C4-2B (cell line): ENCODE measurements around the gene PNMA6E.

Experiments used
- ZFX ChIP-seq: fragments of 450-650 bp; IDR thresholded peaks from 2 replicates; pipeline ENCODE4 v1.6.1; 2017
- TF ChIP-seq, protein P1 (sequence below): fragments of 450-650 bp; conservative IDR thresholded peaks from 2 replicates; pipeline ENCODE4 v1.5.1; 2017; ENCODE audit warnings: mild to moderate bottlenecking

DNA sequence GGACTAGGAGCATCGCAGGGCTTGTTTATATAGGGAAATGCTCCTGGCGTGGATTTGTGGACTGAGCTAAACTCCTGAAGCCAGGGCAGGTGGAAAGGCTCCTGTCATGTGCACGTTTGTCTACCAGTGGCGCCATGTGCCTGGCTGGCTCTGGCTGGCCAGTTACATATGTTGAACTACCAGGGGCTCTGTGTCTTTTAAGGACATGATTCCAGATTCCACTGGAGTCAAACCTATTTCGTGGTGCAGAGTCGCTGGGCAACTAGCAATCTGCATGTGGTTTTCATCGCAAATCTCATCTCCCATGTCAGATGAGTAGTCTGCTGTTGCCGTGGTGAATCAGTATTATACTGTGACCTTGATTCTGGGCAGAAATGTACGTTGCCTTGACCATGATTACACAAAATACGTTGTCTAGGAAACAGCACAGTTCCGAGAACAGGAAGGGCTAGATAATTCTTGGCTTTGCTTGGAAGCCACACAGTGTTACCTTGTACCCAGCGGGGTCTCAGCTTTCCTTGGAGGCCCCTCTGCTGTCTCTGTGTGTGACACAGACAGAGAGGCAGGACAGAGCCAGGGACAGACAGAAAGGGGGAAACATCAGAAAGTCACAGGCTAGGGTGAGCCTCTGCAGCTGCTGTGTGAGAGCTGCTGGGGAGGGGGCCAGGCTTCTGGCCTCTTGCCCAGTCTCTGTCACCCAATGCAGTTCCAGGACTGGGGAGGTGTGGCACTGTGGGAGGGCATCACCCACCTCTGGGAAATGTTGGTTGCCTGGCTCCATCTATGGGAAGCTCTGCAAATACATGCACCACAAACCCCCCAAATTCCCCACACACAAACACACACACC is 19.2 kb downstream of the PNMA6E start:
- TF ChIP-seq, protein P1, sequence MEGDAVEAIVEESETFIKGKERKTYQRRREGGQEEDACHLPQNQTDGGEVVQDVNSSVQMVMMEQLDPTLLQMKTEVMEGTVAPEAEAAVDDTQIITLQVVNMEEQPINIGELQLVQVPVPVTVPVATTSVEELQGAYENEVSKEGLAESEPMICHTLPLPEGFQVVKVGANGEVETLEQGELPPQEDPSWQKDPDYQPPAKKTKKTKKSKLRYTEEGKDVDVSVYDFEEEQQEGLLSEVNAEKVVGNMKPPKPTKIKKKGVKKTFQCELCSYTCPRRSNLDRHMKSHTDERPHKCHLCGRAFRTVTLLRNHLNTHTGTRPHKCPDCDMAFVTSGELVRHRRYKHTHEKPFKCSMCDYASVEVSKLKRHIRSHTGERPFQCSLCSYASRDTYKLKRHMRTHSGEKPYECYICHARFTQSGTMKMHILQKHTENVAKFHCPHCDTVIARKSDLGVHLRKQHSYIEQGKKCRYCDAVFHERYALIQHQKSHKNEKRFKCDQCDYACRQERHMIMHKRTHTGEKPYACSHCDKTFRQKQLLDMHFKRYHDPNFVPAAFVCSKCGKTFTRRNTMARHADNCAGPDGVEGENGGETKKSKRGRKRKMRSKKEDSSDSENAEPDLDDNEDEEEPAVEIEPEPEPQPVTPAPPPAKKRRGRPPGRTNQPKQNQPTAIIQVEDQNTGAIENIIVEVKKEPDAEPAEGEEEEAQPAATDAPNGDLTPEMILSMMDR = no peak
- TF ChIP-seq ZFX = no peak
